NCI-H187 treated with DMSO at 0.1 percent for 48 hours (cell line): Measurements from ENCODE around the gene AQP10.
"Not testable (repeated sequence)": the region's sequence is repeated elsewhere in the genome, so short reads cannot be mapped to it uniquely, and the experiment has no call there.

Experiments
- DNase-seq: peaks from one replicate; lab custom pipeline; 2025; lab: John Stamatoyannopoulos, UW

AQP10 gene

DNA sequence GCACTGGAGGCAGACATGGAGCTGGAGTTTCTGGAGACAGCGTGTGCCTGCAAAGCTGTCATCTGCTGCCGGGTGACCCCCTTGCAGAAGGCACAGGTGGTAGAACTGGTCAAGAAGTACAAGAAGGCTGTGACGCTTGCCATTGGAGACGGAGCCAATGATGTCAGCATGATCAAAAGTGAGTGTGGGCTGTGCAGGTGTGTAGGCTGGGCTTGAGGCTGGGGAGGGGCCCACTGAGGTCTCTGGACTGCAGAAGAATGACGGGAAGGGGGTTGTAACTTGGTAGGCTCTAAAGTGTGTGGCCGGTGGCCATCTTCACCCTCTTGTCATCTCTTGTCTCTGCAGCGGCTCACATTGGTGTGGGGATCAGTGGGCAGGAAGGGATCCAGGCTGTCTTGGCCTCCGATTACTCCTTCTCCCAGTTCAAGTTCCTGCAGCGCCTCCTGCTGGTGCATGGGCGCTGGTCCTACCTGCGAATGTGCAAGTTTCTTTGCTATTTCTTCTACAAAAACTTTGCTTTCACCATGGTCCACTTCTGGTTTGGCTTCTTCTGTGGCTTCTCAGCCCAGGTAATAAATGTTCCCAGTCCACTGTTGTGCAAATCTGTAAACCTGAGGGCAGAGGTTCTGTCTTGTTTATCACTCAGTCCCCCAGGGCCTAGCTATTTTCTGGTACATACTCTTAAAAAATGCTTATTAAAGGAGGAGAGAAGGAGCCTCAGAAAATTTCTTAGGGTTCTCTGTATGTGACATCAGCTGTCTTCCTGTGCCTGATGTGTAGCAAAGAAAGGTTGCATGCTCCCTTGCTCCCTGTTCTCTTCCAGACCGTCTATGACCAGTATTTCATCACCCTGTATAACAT, 24.3 kb downstream of the AQP10 start:
- no peak for DNase-seq

DNA sequence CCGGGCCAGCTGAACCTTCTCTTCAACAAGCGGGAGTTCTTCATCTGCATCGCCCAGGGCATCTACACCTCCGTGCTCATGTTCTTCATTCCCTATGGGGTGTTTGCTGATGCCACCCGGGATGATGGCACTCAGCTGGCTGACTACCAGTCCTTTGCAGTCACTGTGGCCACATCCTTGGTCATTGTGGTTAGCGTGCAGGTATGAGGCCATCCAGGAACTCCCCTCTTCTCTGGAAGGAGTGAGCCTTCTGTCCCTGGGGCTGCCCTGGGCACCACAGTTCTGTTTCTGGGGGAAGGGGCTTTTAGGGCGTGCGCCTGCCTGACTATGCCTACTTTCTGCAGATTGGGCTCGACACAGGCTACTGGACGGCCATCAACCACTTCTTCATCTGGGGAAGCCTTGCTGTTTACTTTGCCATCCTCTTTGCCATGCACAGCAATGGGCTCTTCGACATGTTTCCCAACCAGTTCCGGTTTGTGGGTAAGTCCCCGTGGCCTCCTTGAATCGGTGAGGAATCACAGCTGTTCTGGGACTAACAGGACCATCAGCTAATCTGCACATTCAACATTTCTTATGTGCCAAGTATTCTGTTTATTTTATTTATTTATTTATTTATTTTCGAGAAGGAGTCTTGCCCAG, 25.5 kb downstream of the AQP10 start:
- DNase-seq: no peak

DNA sequence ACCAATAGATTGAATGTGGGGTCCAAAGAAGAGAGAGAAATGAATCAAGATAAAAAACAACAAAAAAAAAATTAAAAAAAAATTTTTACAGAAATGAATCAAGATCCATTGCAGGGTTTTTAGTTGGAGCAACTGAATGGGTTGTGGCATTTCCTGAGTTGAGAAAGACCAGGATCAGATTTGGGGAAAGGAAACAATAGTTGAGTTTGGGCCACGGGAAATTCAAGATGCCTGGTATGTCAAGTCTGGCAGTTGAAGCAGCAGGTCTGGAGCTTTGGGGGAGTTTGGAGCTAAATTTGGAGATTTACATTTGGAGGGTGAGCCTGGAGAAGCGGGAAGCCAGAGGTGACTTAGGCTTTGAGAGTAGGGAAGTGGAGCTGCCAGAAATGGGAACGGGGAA, 27.1 kb downstream of the AQP10 start:
- no peak for DNase-seq

DNA sequence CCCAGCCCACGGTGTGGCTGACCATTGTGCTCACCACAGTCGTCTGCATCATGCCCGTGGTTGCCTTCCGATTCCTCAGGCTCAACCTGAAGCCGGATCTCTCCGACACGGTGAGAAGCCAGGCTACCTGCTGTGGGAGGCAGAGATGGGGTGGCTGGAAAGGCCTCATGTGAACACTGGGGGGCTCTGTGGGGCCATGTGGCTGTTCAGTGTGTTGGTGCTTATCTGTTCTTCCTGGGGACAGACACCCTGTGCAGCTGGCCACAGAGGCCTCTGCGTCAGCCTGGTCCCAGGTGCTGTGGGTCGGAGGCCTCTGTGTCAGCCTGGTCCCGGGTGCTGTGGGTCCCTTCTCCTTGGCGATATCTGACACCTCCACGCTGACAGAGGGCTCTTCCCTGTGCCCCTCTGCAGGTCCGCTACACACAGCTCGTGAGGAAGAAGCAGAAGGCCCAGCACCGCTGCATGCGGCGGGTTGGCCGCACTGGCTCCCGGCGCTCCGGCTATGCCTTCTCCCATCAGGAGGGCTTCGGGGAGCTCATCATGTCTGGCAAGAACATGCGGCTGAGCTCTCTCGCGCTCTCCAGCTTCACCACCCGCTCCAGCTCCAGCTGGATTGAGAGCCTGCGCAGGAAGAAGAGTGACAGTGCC, 27.7 kb downstream of the AQP10 start:
- no peak for DNase-seq

DNA sequence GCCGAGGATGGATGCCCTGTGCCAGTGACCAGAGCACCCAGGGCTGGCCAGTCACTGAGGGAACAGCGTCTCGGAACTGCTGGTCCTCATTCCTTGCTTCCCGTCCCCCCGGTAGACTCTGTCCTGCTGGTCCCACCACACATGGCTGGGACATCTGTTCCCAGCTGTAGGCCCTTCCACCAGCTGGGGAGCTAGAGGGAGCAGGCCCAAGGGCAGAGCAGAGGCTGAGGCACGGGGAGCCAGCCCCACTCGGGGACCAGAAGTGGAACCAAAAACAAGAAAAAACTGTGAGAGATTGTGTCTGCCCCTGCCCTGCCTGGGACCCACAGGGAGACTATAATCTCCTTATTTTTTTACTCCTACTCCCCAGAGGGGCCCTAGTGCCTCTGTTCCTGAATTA, 28.2 kb downstream of the AQP10 start:
- DNase-seq: no peak

DNA sequence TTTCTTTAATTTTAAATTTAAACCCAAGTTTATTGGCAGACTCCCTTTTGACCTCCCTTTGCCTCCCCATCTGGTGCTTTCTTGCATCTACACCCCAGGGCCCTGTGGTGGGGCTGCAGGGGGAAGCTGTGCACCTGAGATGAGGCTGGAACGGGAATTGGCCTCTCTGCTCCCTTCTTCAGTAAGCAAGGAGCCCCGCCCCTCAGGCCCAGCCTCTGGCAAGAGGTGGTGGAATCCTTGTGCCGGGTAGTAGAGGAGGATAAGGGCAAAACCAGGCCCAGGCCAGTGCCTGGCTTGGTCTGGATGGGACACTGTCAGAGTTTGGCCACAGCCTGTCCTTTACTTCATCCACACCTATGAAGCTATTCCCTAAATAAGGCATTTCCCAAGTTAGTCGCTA, 29.5 kb downstream of the AQP10 start:
- DNase-seq: no peak

DNA sequence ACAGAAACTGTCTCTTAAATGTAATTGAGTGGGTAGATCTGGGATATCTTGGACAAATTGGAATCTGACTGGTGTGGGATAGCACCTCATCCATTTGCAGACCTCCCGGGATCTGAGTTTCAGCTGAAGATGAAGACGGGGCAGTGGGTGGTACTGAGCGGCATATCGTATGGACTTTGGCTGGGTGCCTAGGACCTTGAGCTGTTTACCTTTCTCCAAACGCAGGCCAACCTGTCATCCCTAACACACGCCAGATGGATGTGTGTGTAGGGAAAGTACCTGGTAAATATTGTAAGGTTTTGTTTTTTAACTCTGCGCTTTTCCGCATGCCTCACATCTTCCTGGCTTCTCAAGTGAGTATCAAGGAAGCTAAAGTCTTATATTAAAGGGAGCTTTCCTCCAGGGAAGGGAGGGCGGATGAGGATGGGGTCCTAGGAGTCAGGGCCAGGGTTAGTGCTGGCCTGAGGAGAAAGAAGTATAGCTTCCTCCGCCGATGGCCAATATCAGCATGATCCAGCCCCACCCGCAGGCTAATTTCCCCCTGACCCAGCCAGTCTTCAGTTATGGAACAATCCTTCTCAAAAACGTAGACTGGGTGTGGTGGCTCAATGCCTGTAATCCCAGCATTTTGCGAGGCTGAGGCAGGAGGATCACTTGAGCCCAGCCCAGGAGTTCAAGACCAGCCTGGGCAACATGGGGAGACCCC, 30.6 kb downstream of the AQP10 start:
- no peak for DNase-seq

DNA sequence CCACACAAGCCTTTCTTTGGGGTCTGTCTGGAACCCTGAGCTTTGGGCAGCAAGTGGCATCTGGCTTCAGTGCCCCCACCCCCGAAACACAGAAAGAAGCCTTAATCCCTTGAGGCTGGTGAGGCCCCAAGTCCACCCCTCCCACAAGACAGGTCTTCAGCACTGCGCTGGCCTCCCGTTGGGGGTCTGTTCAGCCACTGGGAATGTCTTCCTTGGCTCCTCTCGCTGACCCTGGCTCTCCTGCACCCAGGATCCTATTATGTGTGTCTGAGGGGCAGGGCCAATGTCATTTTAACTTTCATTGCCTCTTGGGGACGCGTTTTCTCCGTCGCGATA, 31.3 kb downstream of the AQP10 start:
- no peak for DNase-seq

DNA sequence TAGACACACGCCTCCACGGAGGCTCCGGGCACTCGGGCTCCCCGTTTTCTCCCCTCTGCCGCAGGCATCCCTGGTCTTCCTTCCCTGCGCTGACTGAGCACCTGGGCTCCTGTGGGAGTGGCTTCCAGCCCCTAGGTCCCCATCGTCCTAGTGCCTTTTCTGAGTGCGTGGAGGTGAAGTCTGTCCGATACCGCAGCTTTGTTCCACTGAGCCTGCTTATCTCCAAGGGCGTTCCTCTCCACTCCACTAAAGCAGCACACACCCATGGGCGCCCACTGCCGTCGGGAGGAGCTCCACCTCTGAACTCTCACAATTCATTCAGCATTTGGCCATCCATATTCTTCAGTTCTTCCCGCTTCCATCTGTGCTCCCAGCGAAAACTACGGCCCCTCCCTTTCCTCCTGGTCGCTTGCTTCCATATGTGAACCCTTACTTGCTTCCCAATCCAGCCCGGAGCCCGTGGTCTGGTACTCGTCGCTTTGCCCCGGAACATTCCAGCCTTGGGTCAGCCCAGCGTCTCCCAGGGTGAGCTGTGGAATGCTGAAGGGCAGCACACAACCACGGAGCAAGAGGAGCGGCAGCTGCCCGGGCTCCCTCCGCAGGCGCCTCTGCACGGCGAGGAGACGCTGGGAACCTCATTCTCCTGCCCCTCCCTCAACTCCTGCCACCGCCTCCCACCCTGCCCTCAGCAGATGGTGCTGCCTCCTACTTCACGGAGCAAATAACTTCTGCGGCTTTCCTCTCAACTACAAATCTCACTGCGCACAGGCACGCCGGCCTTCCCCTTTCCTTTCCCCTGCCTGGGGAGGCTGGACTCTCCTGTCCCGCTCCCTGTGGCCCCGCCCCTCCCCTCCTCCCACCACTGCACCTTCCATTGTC, 31.9 kb downstream of the AQP10 start:
- DNase-seq: no peak

DNA sequence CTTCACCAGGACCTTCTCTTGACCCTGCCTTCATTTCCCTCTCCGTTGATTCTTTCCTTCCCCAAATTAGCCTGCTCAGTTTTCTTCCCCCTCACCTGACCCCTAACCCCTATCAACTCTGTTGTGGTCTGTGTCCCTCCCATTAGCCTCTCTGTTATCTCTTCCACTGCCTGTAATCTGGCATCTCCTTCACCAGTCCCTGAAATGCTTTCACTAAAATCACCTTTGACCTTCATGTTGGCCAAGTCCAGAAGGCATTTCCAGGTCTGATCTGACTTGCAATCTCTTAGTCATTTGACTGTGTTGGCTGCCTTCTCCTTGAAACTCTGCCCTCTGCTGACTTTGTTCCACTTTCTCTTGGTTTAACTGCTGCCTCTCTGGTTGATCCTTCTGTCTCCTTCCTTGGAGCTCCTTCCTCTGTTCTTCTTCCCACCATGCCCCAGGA, 32.6 kb downstream of the AQP10 start:
- DNase-seq: no peak

DNA sequence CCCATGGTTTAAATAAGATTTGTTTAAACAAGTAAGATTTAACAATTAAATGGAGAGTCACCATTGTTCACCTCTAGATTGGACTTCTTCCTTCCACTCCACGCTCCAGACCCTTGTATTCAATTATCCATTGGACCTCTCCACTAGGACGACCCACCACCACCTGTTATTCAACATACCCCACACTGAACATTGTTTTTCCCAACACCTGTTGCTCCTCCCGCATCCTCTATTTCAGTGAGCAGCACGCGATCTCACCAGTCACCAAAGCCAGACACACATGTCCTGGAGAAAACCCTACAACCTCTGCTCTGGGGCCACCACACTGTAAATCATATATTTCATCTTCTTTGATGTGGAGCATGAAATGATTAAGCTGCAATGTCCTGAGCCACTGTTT, 33.1 kb downstream of the AQP10 start:
- DNase-seq: no peak

DNA sequence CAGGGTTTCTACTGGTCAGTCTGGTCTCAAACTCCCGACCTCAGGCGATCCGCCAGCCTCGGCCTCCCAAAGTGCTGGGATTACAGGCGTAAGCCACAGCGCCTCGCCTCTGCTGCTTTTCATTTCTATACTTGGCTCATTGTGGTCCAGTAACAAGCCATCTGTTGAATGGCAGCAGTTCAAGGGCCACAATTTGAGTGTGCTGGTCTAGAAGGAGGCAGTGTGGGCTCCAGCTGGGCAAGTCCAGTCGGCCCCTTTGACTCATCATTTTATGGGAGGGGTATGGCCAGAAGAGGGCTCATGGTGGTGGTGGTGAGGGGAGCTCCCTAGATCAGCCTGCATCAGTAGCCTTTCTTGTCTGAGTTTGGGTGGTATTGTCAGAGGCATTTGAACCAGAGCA, 37.6 kb downstream of the AQP10 start:
- no peak for DNase-seq

DNA sequence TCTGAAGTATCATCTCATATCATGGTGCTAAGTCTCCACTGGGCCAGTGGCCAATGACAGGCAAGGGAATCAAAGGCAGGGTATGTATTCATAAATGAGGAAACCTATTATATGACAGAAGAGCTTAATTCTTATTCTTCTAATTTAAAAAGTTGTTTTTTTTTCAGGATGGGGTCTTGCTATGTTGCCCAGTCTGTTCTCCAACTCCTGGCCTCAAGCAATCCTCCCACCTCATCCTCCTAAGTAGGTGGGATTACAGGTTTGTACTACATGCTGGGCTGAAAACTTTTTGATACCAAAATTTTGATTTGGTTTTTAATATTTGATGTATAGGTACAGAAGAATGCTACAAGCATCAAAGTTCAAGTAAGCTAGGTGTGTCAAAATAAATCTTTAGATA, 39.4 kb downstream of the AQP10 start:
- no peak for DNase-seq

DNA sequence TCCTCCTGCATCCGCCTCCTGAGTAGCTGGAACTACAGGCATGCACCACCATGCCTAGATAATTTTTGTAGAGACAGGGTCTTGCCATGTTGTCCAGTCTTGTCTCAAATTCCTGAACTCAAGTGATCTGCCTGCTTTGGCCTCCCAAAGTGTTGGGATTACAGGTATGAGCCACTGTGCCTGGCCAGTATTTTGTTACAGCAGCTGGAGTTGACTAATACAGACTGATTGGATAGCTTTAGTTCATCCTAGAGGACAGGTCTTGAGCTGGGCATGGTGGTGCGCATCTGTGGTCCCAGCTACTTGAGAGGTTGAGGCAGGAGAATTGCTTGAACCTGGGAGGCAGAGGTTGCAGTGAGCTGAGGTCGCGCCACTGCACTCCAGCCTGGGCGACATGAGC, 40.0 kb downstream of the AQP10 start:
- DNase-seq: not testable (repeated sequence)

DNA sequence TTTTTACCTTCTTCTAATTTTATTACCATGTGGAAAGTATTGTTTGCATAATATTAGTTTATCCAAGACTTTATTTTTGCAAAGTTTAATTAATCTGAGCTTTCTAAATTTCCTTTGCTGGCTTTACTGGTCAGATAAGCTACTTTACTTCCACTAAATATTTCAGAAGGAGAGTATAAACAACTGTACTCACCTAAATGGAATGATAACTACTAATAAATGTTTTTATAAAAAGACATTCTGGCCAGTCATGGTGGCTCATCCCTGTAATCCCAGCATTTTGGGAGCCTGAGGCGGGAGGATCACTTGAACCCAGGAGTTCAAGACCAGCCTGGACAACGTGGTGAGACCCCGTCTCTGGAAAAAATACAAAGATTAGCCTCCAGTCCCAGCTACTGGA, 40.5 kb downstream of the AQP10 start:
- no peak for DNase-seq

DNA sequence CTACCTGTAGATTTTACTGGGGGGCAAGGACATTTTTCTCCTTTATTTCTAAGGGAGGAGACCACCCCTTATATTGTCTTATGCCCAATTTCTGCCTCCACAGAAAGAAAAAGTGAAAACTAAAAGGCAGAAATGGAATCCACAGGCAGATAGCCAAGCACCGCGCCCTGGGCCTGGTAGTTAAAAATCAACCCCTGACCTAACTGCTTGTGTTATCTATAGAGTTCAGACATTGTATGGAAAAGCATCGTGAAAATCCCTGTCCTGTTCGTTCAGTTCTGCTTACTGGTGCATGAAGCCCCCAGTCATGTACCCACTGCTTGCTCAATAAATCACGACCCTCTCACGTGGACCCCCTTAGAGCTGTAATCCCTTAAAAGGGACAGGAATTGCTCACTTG, 50.5 kb downstream of the AQP10 start:
- DNase-seq: no peak

DNA sequence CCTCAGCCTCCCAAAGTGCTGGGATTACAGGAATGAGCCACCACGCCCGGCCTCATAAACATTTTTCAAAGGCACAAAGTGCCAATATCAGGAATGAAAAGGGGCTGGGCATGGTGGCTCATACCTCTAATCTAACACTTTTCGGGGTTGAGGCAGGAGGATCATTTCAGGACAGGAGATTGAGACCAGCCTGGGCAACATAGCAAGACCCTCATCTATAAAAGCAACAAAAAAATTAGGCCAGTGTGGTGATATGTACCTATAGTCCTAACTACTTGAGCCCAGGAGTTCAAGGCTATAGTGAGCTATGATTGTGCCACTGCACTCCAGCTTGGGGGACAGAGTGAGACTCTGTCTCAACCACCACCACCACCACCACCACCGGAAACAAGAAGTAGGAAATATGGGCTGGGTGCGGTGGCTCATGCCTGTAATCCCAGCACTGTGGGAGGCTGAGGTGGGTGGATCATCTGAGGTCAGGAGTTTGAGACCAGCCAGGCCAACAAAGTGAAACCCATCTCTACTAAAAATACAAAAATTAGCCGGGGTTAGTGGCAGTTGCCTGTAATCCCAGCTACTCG, 53.0 kb downstream of the AQP10 start:
- not testable (repeated sequence) for DNase-seq
